GM18502 (cell line): ENCODE results near the gene STING1.

ENCODE experiments used
- ATAC-seq: cut with Tn5 transposase; IDR thresholded peaks from one replicate; pipeline ENCODE4 v1.9.1; 2021; ENCODE audit warnings: mild to moderate bottlenecking; ENCODE audit not compliant: unreplicated experiment, poor library complexity

The STING1 gene

GRCh38 chr5:139470821-139471300, 11.7 kb downstream of the STING1 start, which contains the start of gene SMIM33:
Gene SMIM33 (plus strand): TSS chr5:139471004. CDS start chr5:139471122, 118 bp downstream.
- ATAC-seq: no peak

- no peak for ATAC-seq
Measured at GRCh38 chr5:139468421-139468931, 14.1 kb downstream of the STING1 start.

- ATAC-seq: no peak
Measured at GRCh38 chr5:139462586-139463276, 19.8 kb downstream of the STING1 start, which contains the start of gene ECSCR. Gene ECSCR (minus strand): TSS chr5:139462743. CDS start chr5:139462670, 73 bp downstream.

GRCh38 chr5:139461698-139462097, 20.9 kb downstream of the STING1 start:
- ATAC-seq: no peak

GRCh38 chr5:139461176-139461575, 21.4 kb downstream of the STING1 start:
- ATAC-seq: no peak

- no peak for ATAC-seq
Measured at GRCh38 chr5:139460455-139460854, 22.1 kb downstream of the STING1 start.

- peak; percentile 41 for ATAC-seq
Measured at GRCh38 chr5:139459451-139459934, 23.1 kb downstream of the STING1 start.

GRCh38 chr5:139458580-139459407, 23.8 kb downstream of the STING1 start:
- ATAC-seq: peak; percentile 69

- no peak for ATAC-seq
Measured at GRCh38 chr5:139457653-139458306, 24.8 kb downstream of the STING1 start.

- no peak for ATAC-seq
Measured at GRCh38 chr5:139457241-139457640, 25.3 kb downstream of the STING1 start.

- no peak for ATAC-seq
Measured at GRCh38 chr5:139456776-139457175, 25.8 kb downstream of the STING1 start.

- no peak for ATAC-seq
Measured at GRCh38 chr5:139454568-139455290, 27.8 kb downstream of the STING1 start.

- no peak for ATAC-seq
Measured at GRCh38 chr5:139453683-139454567, 28.6 kb downstream of the STING1 start.

- ATAC-seq: no peak
Measured at GRCh38 chr5:139451878-139452660, 30.5 kb downstream of the STING1 start.

- ATAC-seq: no peak
Measured at GRCh38 chr5:139451176-139451575, 31.4 kb downstream of the STING1 start.

- peak; percentile 76 for ATAC-seq
Measured at GRCh38 chr5:139446956-139447779, 35.4 kb downstream of the STING1 start.
